Ovary (tissue), 3 donors: Measurements from ENCODE around the gene GRIK4.

Experiments used
- EP300 ChIP-seq: sonication (generic); formaldehyde crosslinking; IDR thresholded peaks from one replicate; pipeline ENCODE4 v1.6.1; 2017; ENCODE audit warnings: antibody characterized with exemption
- POLR2A ChIP-seq: fragments of 450-650 bp; IDR thresholded peaks from one replicate; pipeline ENCODE4 v1.6.1; 2017; ENCODE audit warnings: antibody characterized with exemption, mild to moderate bottlenecking, moderate library complexity
- TF ChIP-seq, protein P1 (sequence below), 3 donors: fragments of 450-650 bp in 2 of 3; fragments of 200-600 bp in 1 of 3; IDR thresholded peaks; one replicate each; pipeline versions ENCODE4 v1.5.1 to v1.8.0; 2016 to 2022; ENCODE audit warnings: antibody characterized with exemption in 3 of 3, mild to moderate bottlenecking in 1 of 3
- donor health status: DM: no; HTN: no; CAD: no.

DNA sequence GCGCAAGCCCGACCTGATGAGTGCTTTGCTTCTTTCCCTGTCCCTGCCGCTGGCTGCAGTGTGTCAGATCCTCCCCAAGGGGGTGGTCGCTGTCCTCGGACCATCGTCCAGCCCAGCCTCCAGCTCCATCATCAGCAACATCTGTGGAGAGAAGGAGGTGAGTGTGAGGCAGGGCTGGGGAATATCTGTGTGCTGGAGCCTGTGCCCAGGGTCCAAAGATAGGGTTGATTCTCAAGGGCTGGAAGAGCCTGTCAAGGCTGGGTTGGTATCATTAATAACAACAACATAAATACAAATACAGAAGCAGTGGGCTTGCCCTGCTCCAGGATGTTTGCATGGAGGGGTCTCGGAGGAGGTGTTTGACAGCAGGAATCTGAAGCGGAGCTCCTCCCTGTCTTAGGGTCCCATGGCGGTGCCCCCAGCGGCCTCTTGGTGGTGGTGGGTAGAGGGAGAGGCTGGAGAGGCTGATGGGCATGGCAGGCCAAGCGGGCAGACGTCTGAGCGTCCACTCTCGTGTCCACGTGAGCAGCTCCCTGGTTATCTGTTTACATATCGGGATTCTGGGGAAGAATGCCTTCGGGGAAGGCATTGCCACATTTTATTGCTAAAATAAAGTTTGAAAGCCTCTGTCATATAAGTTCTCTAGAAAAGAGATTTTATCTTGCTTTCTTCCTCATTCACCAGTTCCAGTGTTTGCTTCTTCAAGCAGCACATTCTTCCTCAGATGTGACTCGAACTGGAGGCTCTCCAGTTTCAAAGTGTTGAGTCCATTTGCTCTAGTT is 304.0 kb downstream of the GRIK4 start:
- TF ChIP-seq, protein P1, sequence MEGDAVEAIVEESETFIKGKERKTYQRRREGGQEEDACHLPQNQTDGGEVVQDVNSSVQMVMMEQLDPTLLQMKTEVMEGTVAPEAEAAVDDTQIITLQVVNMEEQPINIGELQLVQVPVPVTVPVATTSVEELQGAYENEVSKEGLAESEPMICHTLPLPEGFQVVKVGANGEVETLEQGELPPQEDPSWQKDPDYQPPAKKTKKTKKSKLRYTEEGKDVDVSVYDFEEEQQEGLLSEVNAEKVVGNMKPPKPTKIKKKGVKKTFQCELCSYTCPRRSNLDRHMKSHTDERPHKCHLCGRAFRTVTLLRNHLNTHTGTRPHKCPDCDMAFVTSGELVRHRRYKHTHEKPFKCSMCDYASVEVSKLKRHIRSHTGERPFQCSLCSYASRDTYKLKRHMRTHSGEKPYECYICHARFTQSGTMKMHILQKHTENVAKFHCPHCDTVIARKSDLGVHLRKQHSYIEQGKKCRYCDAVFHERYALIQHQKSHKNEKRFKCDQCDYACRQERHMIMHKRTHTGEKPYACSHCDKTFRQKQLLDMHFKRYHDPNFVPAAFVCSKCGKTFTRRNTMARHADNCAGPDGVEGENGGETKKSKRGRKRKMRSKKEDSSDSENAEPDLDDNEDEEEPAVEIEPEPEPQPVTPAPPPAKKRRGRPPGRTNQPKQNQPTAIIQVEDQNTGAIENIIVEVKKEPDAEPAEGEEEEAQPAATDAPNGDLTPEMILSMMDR (IDR thresholded peaks at IDR 0.05): no peak
- no peak for TF ChIP-seq EP300
- no peak for TF ChIP-seq POLR2A
